Mesothelial cell of epicardium (in vitro differentiated cells): ENCODE measurements around the gene ADAMTS17. TPM values are rescaled to one million over a fixed set of nuclear protein-coding genes. Genes with fewer than 3 reads are reported as not detected.
A peak's percentile ranks its signal among the peaks of the same experiment; 100 is the strongest.

Experiments
- DNase-seq, 2 experiments: peaks; one replicate each; pipeline ENCODE4 v3.0.0; 2021; ENCODE audit warnings: low spot score in 2 of 2; ENCODE audit not compliant: unreplicated experiment in 2 of 2
- H3K27ac Mint-ChIP-seq: 2 replicates; pipeline ENCODE4 v1.8.0; 2021; ENCODE audit warnings: mixed read lengths
- H3K27me3 Mint-ChIP-seq: 2 replicates; pipeline ENCODE4 v1.8.0; 2021; ENCODE audit warnings: low read depth, mixed read lengths
- H3K36me3 Mint-ChIP-seq: 2 replicates; pipeline ENCODE4 v1.8.0; 2021; ENCODE audit warnings: mixed read lengths
- H3K4me1 Mint-ChIP-seq: 2 replicates; pipeline ENCODE4 v1.8.0; 2021; ENCODE audit warnings: mixed read lengths
- H3K4me3 Mint-ChIP-seq: 2 replicates; pipeline ENCODE4 v1.8.0; 2021; ENCODE audit warnings: mild to moderate bottlenecking, moderate library complexity, mixed read lengths
- H3K9me3 Mint-ChIP-seq: 2 replicates; pipeline ENCODE4 v1.8.0; 2021; ENCODE audit warnings: mixed read lengths
- total RNA-seq: library from RNA; stranded (reverse); gene quantifications from 3 replicates; pipeline ENCODE4 v1.2.1, GENCODE V29; 2021
- TF ChIP-seq, protein P1 (sequence below): fragments of 200-600 bp; sonication (generic); IDR thresholded peaks from one replicate; pipeline ENCODE4 v1.5.0; 2021; ENCODE audit warnings: antibody characterized with exemption; ENCODE audit not compliant: unreplicated experiment

ADAMTS17 gene
- total RNA-seq, 1 donor from 2014 or later: 39.4 TPM

DNA sequence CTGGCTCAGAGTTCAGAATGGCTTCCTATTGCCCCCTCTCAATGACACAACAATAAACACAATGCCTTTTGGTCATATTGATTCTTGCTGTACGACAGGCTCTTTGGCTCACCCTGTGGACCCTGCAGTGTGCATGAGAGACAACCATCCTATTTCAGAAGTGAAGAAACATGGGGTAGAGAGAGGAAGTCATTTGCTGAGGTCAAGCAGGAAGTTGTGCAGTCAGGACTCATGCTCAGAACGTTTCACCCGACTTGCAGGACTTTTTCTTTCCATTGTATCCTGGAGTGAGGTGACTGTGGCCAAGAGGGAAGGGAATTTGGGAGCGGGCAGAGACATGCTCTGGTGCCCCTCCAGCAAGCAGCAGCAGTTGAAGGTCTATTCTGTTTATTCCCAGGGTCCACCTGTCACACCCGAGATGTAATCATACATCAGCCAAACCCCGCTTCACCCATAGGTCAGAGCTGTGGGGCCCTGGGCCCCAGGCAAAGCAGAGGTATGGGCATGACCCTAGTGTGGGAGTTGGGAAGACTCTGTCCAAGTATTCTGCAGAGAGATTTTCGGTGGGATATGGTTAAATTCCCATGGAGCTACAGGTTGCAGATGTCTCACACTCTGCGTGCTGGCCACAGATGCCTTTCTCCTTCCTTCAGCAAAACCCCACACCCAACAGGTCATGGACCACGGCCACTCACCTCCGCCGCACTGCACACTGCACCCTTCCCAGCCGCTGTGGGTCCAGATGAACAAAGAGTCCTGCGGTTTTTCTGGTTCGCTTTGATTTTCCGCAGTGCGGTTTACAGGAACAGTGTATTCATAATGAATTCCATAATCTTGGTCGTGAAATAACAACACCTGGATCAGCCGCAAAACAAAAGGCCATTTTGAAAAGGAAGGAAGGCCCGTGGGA lies 290.6 kb downstream of the ADAMTS17 start:
- no peak overlapping the region for H3K27ac Mint-ChIP-seq

DNA sequence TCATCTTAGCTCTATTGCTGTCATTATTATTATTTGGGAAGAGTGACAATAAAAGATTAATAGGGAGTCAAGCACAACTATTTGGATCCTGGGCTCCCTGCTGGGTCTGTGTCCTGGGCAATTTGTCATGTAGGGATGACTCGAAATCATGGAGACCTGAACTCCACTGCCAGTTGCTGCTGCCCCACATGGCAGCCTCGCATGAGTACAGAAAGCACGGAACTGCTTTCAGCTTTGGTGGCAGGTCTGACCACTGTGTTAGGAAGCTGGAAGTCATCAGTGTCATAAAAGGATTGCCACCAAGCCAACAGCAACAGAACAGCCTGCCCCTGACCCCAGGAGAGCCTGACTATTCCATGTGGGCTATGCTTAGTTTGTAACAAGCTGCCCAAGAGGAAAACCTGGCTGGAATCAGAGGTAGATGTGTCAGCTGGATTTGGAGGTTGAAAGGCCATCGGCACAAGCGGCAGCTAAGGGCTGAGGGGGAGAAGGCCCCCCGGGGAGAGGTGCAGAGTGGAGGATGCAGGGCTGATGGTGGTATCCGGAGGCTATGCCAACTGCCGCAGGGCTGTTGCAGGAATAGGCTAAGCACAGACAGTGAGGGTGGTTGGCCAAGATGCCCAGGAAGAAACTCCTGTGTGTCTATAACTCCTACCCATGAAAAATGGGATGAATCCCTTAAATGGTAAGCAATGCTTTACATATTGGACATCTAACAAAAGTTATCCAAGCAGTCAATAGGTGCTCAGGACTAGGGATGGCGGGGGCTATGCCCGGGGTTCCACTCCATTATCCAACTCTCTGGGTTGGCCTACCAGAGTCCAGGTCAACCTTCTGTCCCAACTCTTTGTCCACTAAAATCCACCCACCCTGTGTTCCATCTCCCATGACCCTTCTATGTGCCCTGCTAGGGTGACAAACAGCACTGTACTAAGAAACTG lies 291.6 kb downstream of the ADAMTS17 start:
- TF ChIP-seq, protein P1, sequence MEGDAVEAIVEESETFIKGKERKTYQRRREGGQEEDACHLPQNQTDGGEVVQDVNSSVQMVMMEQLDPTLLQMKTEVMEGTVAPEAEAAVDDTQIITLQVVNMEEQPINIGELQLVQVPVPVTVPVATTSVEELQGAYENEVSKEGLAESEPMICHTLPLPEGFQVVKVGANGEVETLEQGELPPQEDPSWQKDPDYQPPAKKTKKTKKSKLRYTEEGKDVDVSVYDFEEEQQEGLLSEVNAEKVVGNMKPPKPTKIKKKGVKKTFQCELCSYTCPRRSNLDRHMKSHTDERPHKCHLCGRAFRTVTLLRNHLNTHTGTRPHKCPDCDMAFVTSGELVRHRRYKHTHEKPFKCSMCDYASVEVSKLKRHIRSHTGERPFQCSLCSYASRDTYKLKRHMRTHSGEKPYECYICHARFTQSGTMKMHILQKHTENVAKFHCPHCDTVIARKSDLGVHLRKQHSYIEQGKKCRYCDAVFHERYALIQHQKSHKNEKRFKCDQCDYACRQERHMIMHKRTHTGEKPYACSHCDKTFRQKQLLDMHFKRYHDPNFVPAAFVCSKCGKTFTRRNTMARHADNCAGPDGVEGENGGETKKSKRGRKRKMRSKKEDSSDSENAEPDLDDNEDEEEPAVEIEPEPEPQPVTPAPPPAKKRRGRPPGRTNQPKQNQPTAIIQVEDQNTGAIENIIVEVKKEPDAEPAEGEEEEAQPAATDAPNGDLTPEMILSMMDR: no peak
- H3K4me3 Mint-ChIP-seq: no peak overlapping the region
- no peak for DNase-seq
- peaks cover 16% of the 10 kb centered on the region for H3K9me3 Mint-ChIP-seq
- peaks cover 3% of the 10 kb centered on the region for H3K4me1 Mint-ChIP-seq
- no peaks in the 10 kb centered on the region for H3K27me3 Mint-ChIP-seq
- H3K36me3 Mint-ChIP-seq: peaks cover 20% of the 10 kb centered on the region
- H3K27ac Mint-ChIP-seq: no peak overlapping the region

More for the DNA sequence above, 290.6 kb downstream of the ADAMTS17 start:
- no peak for DNase-seq
- no peak overlapping the region for H3K4me3 Mint-ChIP-seq
- no peaks in the 10 kb centered on the region for H3K27me3 Mint-ChIP-seq
- H3K36me3 Mint-ChIP-seq: peaks cover 19% of the 10 kb centered on the region
- peaks cover 16% of the 10 kb centered on the region for H3K9me3 Mint-ChIP-seq
- H3K4me1 Mint-ChIP-seq: peaks cover 3% of the 10 kb centered on the region
- TF ChIP-seq, protein P1: no peak

DNA sequence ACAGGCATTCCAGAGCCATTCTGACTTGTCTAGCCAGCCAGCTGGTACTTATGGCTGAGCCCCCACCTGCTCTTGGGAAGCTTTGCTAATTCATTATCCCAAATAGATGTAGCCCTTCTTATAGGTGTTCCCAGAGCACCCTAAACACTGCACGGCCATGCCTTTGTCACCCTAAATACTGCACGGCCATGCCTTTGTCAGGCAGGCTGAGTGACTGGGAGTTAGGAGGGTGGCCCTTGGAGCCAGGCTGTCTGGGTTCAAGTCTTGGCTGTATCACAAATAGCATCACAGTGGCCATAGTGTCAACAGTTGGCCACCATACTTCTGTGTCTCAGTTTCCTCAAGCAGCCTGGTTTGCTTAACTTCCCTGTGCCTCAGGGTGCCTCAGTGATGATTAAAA lies 292.3 kb downstream of the ADAMTS17 start:
- H3K27me3 Mint-ChIP-seq: no peaks in the 10 kb centered on the region
- H3K36me3 Mint-ChIP-seq: peaks cover 21% of the 10 kb centered on the region
- TF ChIP-seq, protein P1: no peak
- no peak overlapping the region for H3K4me3 Mint-ChIP-seq
- H3K9me3 Mint-ChIP-seq: peaks cover 17% of the 10 kb centered on the region
- H3K4me1 Mint-ChIP-seq: peaks cover 3% of the 10 kb centered on the region
- H3K27ac Mint-ChIP-seq: no peak overlapping the region
- DNase-seq: no peak

DNA sequence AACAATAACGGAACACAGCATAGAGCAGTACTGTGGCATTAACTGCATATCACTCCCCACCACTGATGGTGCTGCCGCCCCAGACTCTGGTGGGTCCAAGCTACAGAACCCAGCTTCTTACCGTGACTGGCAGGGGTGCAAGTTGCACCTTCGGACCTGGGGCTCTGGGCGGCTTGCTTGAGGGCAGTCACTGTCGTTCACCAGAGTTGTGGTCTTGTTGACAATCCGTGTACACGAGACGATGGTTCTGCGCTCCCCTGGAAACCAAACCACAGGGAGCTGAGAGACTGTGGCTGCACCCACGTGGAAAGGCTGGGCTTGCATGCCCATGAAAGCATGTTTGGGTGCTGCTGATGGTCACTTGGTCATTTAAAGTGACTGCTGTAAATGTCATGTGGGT lies 293.0 kb downstream of the ADAMTS17 start:
- peaks cover 7% of the 10 kb centered on the region for H3K4me1 Mint-ChIP-seq
- H3K27ac Mint-ChIP-seq: no peak overlapping the region
- H3K9me3 Mint-ChIP-seq: peaks cover 24% of the 10 kb centered on the region
- peaks cover 27% of the 10 kb centered on the region for H3K36me3 Mint-ChIP-seq
- TF ChIP-seq, protein P1: no peak
- H3K27me3 Mint-ChIP-seq: no peaks in the 10 kb centered on the region
- no peak for DNase-seq
- no peak overlapping the region for H3K4me3 Mint-ChIP-seq

DNA sequence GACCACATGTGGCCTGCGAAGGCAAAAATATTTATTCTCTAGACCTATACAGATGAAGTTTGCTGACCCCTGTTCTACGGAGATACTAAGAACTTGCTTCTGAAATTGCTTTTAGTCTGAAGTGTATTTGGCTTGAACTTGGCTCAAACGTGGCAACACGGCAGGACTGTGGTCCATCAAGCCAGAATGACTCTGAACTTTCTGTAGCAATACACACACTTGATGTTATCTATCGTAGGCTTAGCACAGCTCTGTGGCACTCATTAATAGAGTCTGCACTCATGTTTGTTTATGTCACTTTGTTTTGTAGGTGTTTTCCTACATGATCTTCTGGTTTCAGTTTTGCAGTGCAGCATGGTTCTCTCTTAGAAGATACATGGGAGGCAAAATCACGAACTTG lies 298.1 kb downstream of the ADAMTS17 start:
- H3K27me3 Mint-ChIP-seq: no peaks in the 10 kb centered on the region
- H3K27ac Mint-ChIP-seq: peak overlapping the region; percentile 87
- no peak for DNase-seq
- H3K9me3 Mint-ChIP-seq: peaks cover 24% of the 10 kb centered on the region
- H3K4me3 Mint-ChIP-seq: no peak overlapping the region
- peaks cover 25% of the 10 kb centered on the region for H3K4me1 Mint-ChIP-seq
- H3K36me3 Mint-ChIP-seq: peaks cover 37% of the 10 kb centered on the region
- TF ChIP-seq, protein P1: no peak
